Stimulated activated CD4-positive, alpha-beta T cell treated with anti-CD3 and anti-CD28 coated beads, TNF-alpha, amount 100 ng/mL, for 4 hours (primary cell): ENCODE data around the gene PPP1R14C.
"Not testable (repeated sequence)": the region's sequence is repeated elsewhere in the genome, so short reads cannot be mapped to it uniquely, and the experiment has no call there.

Experiments
- DNase-seq, 3 experiments: peaks; one replicate each; pipeline ENCODE4 v3.0.0-alpha.2; 2020; ENCODE audit warnings: low read depth in 3 of 3

PPP1R14C gene, protein sequence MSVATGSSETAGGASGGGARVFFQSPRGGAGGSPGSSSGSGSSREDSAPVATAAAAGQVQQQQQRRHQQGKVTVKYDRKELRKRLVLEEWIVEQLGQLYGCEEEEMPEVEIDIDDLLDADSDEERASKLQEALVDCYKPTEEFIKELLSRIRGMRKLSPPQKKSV

DNA sequence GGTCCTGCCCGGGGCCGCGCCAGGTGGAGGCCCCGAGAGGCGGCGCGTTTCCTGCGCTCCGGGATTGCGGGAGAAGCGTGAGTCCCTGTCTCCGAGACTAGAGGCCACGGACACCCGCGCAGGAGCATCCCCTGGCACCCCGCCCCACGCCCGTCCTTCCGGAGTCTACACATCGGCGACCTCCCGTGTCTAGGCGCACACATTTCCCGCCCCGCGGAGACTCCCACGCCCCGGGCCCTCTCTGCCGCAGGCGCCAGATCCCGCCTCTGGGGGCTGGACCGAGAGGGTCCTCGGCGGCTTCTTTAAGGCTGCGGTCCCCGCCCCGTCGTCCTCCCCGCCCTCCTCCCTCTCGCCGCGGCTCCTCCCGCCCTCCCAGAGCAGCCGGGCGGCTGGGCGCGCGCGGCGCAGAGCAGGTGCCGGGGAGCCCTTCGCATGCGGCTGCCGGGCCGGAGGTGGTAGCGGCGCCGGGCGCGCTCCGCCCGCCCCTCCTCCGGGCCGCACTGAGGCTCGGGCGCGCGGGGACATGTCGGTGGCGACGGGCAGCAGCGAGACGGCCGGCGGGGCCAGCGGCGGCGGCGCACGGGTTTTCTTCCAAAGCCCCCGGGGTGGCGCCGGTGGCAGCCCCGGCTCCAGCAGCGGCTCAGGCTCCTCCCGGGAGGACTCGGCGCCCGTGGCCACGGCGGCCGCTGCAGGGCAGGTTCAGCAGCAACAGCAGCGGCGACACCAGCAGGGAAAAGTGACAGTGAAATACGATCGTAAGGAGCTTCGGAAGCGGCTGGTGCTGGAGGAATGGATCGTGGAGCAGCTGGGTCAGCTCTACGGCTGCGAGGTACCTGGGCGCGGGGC lies at the start of gene PPP1R14C:
PPP1R14C (plus strand) TSS at position 375 of the 846 bp plus-strand sequence; CDS start at position 524, 149 bp downstream.
- DNase-seq, result no peak

DNA sequence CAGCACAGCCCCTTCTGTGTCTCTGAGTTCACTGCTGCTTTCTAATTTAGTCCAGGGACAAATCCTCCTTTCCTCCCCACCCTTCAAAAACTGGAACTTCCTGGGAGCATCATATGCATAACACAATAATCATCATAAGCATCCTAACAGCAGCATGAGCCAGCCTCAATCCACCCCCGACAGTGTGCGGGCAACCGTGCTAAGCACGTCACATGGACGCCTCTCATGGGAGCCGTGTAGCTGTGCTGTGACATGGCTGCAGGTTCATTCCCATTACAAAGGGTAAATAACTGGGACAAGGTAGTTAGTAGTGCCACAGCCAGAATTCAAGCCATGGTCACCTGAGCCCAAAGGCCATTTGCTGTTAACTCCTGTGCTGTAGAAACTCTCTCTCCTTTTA lies 49.4 kb upstream of the PPP1R14C start:
- no peak for DNase-seq

DNA sequence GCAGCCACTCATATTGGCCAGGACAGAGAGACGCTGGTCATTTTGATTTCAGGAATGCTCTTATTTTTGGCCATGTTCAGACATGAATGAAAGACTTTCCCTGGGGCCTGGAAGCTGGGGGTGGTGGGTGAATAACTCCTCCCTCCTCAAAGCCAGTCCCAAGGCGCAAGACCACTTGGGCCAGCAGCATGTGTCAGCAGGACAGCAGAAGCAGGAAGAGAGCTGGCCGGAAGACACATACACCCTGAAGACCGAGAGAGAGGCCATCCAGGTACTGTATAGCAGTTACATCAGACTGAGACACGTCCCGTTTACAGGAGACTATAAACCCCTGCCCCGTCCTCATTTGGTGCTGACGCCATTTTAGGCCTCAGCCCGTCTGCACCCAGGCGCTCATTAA lies 44.7 kb upstream of the PPP1R14C start:
- no peak for DNase-seq

DNA sequence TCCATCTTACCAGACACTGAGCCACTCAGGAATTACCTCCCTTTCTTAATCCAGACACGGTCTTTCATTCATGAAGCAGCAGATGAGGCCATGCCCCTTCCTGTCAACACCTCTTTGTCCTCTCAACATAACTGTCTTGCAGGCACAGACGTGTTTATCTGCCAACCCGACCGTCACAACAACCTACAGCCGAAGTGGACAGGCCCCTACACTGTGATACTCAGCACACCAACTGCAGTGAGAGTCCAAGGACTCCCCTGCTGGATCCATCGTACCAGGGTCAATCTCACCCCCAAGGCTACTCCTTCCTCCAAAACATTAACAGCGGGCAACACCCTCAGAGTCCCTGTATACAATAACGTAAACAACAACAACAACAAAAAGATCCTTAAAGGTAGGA lies 43.3 kb upstream of the PPP1R14C start:
- DNase-seq, result no peak

DNA sequence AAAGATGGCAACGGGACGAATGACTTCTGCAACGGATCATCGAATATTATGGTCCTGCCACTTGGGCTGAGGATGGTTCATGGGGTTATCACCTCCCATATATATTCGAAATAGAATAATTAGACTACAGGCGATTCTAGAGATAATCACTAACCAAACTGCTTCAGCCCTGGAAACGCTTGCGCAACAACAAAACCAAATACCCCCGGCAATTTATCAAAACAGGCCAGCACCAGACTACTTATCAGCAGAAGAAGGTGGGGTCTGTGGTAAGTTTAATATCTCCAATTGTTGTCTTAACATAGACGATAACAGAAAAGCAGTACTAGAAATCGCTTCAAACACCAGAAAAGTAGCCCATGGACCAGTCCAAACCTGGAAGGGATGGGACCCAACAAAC lies 42.9 kb upstream of the PPP1R14C start:
- DNase-seq, result no peak

DNA sequence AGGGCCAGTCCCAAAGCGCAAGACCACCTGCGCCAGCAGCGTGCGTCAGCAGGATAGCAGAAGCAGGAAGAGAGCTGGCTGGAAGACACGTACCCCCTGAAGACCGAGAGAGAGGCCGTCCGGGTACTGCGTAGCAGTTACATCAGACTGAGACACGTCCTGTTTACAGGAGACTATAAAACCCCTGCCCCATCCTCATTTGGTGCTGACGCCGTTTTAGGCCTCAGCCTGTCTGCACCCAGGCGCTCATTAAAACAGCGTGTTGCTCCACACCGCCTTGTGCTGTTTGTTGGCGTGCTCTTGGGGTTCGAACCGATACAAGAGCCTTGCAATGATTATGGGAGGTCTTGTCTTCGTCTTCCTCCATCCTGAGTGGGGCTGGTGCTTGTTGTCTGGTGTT lies 42.1 kb upstream of the PPP1R14C start:
- DNase-seq, result no peak

DNA sequence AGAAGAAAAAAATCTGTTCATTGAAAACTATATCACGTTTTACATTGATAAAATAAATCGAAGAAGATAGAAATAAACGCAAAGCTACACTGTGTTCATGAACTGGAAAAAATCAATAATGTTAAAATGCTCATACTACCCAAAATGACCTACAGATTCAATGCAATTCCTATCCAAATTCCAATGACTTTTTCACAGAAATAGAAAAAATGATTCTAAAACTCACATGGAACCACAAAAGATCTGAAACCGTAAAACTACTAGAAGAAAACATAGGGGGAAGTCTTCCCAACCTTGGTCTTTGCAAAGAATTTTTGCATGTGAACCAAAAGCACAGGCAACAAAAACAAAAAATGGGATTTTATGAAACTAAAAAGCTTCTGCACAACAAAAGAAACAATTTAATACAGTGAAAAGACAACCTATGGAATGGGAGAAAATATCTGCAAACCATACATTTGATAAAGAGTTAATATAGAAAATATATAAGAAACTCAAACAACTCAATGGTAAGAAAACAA lies 40.0 kb upstream of the PPP1R14C start:
- DNase-seq, result no peak

DNA sequence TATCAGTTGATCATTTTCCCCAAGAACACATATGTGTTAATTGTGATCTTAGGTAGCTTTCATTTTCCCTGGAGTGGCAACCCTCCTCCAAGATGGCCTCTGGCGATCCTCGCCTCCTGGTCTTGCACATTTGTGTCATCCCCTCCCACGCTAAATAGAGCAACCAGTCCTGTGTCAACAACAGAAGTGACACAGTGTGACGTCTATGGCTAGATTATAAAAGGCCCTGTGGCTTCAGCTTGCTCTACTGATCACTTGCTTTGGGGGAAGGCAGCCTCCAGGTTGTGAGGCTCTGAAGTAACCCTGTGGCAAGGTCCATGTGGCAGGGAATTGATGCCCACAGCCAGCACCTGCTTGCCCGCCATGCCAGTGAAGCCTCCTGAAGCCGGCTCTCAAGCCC lies 30.6 kb upstream of the PPP1R14C start:
- no peak for DNase-seq

DNA sequence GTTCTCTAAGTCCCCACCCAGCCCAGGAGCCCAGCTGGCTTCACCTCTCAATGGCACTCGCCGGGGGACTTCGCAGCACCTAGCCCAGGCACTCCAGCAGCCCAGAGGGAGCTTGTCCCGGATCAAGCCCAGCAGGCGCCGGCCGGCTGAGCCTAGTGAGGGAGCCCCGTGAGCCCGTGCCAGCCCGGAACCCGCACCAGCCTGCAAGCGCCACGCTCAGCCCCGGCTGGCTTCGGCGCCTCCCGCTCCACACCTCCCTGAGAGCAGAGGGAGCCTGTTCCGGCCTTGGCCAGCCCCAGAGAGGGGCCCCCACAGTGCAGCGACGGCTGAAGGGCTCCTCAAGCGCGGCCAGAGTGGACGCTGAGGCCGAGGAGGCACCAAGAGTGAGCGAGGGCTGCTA lies 27.1 kb upstream of the PPP1R14C start:
- DNase-seq, result no peak

DNA sequence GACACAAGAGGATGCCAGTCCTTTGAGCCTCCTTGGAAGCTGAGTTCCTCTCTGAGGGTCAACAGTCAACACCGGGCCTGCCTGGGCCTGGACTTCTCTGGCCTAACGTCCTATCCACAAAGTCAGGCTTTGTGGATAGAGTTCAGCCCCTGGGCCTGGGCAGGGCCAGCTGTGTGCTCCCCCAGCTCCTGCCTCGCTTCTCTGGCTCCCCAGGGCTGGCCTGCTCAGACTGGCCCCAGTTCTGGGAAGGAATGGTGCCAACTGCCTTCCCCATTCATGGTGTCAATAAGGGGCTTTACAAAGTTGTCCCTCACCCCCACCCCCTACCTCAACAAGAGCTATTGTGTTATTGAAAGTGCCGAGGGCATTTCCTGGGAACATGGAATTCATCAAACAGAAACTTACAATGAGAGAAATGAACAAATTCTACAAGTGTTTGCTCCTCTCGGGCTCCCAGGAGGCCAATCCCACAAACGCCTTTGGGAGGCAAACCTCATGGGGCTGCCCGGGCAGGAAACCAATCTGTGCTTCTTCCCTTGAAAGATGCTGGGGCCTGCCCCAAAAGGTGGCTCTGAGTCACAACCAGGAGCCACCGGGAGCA lies 26.5 kb upstream of the PPP1R14C start:
- no peak for DNase-seq

DNA sequence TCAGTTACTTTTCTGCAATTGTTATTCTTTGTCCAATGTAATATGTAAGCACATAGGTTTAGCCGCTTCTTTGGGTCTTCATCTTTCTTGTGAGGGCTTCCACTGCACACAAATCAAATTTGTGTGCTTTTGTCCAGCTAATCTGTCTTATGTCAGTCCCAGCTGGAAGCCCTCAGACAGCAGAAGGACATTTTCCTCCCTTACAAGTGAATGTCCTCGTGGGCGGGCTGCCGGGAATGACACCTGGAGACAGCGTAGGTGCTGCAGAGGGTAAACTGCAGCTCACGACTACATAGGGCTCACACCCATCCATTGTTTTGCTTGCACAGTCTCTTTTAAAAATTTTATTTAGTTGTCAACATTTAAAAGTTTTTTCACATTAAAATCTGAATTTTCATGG lies 24.6 kb upstream of the PPP1R14C start:
- no peak for DNase-seq

DNA sequence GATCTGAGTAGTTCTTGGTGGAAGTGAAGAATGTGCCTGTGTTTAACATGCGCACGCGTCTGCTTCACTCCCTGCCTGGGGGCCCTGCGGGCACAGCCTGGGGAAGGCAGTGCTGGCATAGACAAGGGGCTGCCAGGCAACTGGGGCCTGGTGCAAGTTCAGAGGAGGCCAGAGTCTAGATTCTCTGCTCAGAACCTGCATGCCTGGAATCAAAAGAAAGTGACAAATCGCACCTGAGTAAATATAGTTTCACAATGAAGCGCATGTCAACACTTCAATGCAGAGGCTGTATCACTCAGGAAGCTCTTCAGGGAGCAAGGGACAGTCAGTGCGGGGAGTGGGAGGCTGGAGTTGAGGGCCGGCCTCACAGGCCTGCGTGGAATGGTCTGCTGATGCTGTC lies 24.2 kb upstream of the PPP1R14C start:
- DNase-seq, result no peak

DNA sequence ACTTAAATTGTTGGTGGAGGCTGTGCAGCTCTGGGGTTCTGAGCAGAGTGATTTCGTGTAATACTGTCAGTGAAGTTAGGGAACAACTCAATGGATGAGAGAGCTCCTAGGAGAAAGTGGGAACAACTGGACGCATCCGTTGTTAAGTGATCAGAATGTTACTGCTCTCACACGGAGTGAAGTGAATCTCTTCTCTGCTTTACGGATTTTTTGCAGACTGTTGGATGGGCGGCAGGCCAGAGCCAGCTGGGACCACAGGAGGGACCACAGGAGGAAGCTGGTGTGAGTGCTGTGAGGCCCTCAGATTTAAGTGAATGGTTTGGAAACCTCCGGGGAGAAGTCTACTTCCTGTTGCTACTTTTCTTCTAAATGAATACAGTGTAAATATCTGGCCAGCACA lies 23.7 kb upstream of the PPP1R14C start:
- DNase-seq, result no peak

DNA sequence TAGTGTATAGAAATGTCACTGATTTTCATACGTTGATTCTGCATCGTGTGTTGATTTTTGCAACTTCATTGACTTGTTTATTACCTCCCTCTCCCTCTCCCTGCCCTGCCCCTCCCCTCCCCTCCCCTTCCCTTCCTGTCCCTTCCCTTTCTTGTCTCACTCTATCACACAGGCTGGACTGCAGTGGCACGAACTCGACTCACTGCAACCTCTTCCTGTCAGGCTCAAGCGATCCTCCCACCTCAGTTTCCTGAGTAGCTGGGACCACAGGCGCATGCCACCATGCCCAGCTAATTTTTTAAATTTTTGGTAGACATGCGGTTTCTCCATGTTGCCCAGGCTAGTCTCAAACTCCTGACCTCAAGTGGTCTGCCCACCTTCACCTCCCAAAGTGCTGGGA lies 19.2 kb upstream of the PPP1R14C start:
- DNase-seq, result no peak

DNA sequence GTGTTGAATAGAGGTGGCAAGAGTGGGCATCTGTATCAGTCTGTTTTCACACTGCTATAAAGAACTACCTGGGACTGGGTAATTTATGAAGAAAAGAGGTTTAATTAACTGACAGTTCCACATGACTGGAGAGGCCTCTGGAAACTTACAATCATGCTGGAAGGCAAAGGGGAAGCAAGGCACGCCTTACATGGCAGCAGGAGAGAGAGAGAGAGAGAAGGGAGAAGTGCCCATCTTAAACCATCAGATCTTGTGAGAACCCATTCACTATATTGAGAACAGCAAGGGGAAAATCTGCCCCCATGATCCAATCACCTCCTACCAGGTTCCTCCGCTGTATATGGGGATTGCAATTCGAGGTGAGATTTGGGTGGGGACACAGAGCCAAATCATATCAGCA lies 18.6 kb upstream of the PPP1R14C start:
- no peak for DNase-seq

DNA sequence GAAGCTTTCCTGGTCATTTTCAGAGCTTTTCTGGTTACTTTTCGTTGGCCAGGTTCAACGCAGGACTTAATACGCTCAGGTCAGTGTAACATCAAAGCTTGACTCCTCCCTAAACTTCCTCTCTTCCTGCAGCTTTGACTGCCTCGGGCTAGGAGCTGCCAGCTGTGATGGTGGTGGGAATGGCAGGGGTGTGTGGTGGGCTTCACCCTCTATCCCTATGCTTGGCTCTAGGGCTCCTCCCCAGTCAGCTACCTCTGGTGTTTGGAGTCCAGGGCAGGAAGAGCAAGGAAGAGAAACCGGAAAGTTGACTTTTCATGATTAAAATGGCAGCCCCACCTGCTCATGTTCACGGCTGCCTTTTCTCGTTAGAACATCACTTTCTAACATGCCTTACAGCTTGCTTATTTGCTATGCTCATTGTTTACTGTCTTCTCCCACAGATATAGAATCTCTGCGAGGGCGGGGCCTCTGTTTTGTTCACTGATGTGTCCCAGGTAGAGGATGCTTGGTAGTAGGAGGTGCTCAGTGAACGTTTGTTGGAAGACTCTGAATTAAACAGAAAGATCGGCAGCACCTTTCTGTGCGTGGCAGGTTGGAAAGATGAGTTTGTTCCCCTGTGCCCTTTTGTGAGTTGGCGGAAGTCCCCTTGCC lies 16.1 kb upstream of the PPP1R14C start:
- no peak for DNase-seq

DNA sequence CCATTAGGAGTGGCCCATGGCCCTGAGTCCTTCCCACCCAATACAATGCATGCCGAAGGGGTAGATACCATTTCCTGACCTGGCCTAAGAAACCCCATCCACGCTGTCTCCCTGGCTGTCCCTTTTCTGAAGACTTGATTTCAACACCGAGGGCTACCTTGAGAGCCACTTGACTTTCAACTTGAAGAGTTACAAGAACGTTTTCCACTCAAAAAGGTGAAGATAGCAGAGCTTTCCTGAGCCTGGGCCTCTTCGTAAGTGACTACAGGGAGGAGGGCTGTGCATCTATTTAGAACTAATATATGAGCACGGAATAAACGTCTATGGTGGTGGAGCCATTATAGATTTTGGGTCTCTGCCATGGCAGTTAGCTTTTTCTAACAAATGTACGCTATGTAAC lies 14.4 kb upstream of the PPP1R14C start:
- no peak for DNase-seq

DNA sequence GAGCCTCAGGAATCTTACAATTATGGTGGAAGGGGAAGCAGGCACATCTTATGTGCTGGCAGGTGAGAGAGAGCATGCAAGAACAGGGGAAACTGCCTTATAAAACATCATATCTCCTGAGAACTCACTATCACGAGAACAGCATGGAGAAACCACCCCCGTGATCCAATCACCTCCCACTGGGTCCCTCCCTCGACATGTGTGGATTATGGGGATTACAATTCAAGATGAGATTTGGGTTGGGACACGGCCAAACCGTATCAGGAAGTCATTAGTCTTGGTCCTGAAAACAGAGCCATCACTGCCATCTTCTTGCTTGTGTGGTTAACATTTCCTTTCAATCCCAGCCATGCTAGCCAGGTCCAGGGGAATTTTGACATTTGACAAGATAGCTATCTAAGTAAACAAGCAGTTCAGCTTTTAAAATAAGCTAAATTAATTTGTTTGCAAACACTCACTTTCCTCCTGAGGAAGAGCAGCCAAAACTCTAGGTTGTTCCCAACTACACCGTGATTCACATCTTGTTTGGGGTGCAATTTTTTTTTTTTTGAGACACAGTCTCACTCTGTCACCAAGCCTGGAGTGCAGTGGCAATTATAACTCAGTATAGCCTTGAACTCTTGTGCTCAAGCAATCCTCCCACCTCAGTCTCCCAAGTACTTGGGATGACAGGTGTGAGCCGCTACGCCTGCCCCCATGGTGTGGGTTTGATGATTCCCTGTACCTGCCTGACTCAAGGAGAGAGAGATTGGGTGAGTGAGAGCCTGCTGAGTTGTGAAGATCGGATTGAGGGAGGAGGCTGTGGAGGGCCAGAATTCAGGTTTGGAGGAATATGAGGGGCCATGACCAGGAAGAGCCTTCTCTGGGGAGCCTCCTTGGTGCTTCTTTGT lies 13.0 kb upstream of the PPP1R14C start:
- no peak for DNase-seq

DNA sequence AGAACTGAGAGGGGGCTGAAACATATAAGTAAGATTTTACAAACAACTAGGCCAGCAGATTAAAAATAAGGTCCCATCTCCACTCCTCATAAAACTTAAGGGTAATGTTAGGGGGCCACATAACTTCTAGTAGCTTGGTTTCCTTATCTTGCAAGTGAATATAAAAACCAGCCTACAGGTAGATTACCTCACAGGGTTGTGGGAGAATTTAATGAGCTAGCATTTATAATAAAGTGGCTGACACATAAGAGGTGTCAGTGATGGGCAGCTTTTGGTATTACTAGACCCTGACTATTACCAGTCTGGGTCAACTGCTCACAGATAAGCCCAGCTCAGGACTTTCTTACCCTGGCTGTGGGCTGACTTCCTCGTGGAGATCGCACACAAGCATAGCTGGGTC lies 9.2 kb upstream of the PPP1R14C start:
- no peak for DNase-seq

DNA sequence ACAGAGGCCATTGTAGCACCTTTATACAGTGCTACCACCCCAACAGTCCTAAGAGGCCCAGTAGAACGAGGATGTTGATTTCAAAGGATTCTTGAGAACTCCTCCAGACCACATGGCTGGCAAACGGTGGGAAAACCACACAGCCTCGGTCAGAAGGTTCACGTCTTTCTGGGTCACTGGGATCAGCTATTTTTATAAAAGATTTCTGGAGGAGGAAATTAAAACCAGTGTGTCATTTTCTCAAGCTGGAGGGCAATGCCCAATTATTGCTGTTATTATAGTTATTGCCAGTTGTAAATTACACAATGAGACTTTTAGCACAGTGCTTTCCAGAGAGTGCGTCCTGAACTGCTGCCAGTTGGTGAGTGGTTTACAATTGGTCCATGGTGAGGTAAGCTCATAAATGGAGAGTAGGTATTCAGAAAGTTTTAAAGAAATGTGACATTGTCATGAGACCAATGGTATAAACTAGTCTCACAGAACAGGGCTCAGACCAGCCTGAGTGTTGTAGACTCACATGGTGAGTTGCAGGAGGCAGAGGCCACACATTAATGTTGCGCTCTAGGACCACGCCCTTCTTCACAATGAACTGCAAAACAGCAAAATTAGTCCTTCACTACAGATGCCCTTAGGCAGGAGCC lies 8.4 kb upstream of the PPP1R14C start:
- DNase-seq, result no peak

DNA sequence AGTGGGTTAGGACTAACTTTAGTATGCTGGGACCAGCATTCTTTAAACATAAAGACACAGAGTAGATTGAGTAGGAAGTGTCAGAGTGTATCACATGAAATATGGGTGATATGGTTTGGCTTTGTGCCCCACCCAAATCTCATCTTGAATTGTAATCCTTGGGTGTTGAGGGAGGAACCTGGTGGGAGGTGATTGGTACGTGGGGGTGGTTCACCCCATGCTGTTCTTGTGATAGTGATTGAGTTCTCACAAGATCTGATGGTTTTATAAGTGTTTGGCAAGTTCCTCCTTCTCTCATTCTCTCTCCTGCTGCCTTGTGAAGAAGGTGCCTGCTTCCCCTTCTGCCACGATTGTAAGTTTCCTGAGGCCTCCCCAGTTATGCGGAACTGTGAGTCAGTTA lies 5.1 kb upstream of the PPP1R14C start:
- not testable (repeated sequence) for DNase-seq
